Stimulated activated naive CD4-positive, alpha-beta T cell treated with Interleukin-2 at 50 U/mL for 16 hours (primary cell): ENCODE results near the gene CAPZA3.
"Not testable (repeated sequence)": the region's sequence is repeated elsewhere in the genome, so short reads cannot be mapped to it uniquely, and the experiment has no call there.

Experiments
- DNase-seq: peaks from one replicate; lab custom pipeline; 2025; lab: John Stamatoyannopoulos, UW

CAPZA3 gene, protein sequence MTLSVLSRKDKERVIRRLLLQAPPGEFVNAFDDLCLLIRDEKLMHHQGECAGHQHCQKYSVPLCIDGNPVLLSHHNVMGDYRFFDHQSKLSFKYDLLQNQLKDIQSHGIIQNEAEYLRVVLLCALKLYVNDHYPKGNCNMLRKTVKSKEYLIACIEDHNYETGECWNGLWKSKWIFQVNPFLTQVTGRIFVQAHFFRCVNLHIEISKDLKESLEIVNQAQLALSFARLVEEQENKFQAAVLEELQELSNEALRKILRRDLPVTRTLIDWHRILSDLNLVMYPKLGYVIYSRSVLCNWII

DNA sequence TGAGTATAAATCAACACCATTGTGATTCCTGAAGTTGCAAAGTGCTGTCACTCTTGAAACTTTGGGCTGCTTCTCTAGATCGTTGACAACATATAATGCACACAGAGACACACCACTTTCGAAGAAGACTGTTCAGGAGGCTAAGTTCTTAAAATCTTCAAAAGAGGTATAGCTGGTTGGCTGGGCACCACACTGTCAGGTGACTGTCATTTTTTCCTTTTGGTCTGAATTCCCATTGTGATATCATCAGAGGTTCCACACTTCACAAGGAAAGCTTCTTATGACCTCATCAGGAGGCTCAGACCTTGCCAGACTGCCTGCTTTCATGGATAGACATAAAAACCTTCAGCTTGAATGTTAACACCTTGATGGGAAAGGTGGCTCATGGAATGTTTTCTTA is at the start of gene CAPZA3, which contains the start of gene PLCZ1:
Gene CAPZA3, plus strand, starts transcription at position 301 of the 400 bp plus-strand sequence. CDS start 150 bp downstream, outside the sequence.
Gene PLCZ1, minus strand, starts transcription at position 194 of the 400 bp plus-strand sequence. CDS start 641 bp downstream, outside the sequence.
- no peak for DNase-seq

DNA sequence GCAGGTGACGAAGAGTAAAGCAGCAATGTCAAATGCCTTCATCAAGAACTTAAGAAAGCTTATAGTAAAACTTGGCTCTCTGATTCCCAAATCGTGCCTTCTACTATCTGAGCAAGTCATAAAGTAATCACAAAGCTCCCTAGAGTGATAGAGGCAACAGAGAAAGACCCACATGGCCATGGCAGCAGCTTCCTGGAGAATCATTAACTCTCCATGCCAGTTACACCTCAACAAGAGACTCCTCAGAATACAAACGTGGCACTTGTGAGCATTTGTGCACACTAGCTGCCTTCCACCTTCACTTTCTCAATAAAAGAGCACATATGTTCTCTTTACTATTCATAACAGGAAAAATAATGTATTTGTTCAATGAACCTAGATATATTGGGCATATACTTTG is 48.1 kb upstream of the CAPZA3 start:
- DNase-seq: no peak

DNA sequence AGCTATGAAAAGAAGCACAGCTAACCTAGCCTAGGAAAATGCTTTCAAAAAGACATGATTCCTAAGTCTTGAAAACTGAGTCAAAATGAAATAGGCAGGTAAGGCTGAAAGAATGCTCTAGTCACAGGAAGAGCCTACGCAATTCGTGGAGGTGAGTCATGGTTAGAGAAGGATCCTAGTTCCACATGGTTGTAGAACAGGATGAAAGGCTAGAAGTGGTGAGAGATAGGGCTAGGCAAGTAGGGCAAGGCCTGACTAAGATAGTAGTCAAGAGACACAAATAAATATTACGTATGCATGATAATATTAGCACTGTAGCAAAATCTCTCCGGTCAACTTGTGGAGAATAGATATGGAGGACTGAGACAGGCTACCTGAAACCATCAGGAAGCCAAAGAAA is 47.3 kb upstream of the CAPZA3 start:
- no peak for DNase-seq

DNA sequence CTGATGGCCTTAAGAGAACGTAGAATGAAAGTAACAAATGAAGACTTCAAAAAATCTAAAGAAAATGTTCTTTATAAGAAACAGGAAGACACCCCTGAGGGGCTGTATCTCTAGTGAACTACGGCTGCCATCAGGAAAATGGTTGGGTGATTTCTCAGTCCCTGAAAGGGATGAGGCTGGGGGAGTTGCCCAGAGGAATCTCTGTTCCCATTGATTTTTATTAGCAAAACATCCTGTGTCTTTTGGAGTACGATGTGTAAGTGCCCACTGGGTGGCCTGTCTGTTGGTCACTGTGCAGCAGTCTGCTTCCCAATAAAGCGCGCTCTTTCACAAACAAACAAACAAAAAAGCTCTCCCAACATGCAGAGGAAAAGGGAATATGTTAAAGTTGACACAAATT is 43.9 kb upstream of the CAPZA3 start:
- not testable (repeated sequence) for DNase-seq

DNA sequence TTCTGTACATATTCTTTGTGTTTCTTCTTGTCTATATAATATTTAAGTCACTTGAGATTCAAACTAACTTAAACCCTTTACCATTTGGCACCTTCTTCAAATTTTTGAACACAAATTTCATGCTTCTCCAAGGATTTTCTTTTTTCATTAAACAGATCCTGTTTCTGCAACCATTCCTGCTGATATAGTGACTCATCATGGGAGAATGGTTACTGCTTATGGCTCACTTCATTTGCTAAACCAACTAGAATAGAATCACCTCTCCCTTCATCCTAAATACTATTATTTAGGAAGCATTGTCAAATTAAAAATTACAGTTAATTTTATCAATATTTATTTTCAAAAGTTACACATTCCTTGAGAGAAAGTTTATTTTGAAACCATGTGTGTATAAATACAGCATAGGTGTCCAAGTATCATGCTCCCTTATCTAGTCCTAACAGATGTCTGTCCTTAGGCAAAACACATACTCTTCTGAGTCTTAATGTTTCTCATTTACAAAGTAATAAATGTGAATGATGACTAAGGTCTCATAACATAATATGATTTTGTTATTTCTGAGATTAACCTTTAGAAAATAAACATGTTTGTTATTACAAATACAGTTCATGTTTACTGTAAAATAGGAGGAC is 40.8 kb upstream of the CAPZA3 start:
- no peak for DNase-seq

DNA sequence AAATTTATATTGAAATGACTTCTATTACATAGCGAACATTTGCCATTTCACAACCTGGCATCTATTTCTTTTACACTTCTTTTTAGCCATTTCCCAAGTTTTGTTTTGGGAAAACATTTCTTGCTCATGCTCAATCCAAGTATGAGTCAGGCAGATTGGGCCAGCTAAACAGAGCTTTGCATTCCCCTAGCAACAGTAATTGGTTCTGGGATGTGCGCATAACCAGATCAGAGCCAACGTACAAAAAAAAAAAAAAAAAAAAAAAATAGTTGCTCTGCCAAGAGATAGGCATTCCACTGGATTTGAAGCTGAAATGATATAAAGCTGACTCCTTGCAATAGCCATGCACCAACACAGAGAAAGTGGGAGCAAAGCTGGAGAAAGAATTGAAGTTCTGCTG is 37.6 kb upstream of the CAPZA3 start:
- no peak for DNase-seq

DNA sequence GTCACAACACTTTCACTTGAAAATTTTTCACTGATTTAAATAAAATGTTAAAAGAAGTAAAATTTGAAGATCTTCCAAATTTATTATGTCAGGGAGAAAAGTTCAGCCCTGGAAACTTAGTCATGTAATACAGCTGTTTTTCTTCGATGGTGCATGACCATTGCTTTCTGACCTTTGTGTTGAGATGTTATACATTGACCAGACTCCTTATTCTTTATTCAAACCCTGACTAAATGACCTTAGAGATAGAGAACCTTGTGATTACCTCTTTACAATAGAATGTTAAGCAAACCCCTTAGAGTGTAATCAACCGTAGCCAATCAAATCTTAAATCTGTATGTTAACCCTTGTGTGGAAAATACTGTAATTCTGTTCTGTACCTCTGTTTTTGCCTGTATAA is 34.6 kb upstream of the CAPZA3 start:
- DNase-seq: no peak

DNA sequence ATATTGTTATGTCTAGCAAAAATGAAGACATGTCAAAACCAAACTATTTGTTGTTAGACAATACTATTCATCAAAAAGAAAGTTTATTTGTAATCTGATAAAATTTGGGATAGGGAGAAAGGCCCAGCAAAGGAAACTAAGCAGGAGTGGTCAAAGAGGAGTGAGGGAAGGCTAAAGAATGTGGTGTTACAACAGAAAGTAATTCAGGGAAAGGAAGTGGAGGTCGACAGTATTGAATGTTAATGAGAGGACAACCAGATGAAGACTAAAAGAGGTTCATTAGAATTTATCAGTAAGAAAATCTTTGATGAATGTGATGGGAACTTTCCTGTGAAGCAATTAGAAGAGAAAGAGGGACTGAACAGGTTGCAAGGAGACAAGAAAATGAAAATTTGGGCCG is 34.0 kb upstream of the CAPZA3 start:
- no peak for DNase-seq

DNA sequence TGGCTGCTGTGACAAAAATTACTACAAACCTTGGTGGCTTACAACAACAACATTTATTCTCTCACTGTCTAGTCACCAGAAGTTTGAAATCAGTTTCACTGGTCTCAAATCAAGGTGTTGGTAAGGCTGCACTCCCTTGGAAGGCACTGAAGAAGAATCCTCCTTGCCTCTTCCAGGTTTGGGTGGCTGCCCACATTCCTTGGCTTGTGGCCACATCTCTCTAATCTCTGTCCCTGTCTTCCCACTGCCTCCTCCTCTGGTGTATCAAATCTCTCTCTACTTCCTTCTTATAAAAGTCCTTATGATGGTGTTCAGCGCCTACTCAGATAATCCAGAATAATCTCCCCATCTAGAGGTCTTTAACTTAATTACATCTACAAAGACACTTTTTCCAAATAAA is 31.1 kb upstream of the CAPZA3 start:
- DNase-seq: no peak

DNA sequence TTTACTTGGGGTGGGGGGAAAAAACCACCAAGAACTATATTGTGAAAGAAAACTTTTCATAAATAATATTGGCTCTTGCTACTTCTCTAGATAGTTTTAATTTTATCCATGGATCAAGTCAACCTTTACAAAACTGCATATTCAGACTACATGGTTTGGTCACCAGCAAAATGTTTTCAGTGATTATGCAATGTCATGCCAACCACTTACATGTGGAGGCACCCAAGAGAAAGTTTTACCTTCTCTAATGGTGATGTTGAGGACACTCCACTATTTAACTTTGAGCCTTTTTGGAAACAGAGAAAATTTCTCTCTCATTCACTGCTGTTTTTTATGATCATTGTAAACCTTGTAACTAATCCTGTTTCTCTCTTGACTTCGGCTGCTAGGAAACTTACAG is 21.7 kb upstream of the CAPZA3 start:
- no peak for DNase-seq

DNA sequence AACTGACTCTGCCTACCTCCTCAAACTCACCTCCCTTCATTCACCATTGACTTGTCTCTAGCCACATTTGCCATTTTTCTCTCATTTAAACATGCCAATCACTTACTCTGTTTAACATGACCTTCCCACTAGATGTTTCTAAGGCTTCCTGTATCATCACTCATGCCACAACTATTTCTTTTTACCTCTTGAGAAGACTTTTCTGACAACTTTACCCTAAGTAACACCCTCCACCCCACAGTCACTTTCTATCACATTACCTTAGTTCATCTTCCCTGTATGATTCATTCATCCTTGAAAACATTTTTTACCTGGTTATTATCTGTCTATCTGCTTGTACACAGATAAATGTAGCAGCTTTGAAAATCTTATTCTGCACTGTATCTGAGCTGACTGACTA is 19.5 kb upstream of the CAPZA3 start:
- no peak for DNase-seq

DNA sequence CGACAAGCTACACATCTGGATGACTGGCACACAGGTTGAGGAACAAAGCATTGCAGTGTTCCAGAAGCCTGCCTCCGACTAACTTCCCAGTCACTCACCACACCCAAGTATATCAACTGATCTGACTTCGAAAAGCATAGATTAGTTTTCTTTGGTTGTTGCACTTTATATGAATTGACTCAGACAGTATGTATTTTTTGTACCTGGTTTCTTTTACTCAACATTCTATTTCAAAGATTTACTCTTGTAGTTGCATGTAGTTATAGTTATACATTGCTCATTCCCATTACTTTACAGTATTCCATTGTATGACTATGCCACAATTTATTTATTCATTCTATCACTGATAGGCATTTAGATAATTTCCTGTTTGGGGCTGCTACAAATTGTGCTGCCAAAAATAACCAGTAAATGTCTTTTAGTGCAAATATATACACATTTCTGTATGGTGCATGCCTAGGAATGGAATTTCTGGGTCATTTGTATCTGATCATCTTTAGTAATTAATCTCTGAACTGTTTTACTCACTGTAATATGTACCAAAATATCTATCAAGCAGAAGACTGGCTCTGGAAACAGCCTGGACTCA is 17.9 kb upstream of the CAPZA3 start:
- no peak for DNase-seq

DNA sequence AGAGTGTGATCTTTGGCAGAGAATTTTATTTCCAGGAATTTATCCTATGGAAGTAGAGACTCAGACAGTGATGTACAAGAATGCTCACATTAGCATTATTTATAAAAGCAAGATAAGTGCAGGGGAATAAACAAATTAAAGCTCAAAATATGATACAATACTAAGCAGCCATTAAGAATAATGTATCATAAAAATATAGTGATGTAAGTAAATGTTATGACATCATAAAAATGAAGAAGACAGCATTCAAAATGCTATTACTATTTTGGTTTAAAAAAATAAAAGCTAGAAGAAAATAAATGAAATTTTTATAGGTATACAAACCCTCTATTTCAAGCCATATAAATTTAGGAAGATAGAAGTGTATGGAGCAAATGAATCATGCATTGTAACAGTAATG is 17.2 kb upstream of the CAPZA3 start:
- DNase-seq: no peak

DNA sequence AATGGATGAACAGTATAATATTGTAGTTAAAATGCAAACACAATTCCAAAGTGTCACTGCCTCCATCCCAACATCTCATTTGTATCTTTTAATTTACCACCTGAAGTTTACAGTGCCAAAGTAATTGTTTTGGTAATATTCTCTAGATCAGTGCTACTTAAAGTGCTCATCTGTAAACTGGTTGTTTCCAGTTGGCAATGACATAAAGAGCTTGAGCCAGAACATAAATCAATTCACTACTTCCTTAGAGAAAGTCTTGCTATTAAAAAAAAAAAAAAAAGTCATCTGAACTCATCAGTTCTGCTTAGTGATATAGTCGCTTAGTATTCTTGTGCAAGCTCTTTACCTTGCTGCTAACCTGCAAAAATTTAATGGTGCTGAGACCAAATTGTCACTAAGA is 16.5 kb upstream of the CAPZA3 start:
- no peak for DNase-seq

DNA sequence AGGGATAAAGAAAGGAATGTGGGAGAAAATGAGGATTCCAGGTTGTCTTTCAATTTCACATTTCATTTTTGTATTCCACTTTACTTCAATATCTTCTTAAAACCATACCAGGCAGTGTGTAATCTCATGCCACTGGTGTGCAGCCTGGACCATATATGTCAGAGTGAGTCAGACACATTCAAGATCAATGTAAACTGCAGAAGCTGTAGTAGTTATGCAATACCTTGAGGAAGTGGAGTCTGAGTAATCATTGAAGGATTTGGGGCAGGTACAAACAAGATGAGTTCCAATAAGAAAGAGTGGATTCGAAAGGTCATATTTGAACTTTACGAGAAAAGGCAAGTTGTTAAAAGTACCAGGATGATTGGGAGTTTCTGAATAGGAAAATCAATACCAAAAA is 14.2 kb upstream of the CAPZA3 start:
- DNase-seq: no peak

DNA sequence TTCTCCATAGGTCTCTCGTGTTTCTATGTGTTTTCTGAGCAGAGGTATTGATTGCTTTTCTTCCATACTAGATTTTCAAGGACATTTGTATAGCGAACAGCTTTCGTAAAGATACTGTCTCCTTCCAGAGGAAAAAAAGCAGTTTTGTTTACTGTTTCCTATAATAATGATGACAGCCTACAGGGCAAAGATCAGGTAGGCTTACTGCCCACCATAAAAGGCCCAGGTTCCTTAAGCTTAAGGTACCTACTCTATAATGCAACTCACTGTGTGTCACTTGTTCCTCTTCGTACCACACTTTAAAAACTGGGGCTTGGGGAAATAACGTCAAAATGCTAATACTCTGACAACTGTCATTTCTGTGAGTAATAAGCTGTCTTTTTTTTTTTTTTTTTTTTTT is 6.8 kb upstream of the CAPZA3 start:
- DNase-seq: no peak

DNA sequence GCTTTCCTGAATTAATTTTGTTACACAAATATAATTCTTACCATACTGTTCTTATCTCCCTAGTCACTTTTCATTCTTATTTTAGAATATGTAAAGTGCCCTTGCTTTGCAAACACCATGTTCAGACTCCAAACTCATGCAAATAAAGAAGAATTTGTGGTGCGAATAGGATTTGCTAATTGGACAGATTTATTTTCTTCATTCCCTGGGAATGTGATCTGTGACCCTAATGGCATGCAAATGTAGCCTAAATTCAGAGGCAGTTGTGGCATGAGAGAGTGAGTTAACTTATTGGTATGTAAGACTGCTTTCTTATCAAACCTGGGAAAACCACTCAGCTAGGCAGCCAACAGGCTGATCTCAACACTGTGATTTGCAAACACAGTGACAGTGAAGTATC is 10.0 kb downstream of the CAPZA3 start:
- DNase-seq: no peak

DNA sequence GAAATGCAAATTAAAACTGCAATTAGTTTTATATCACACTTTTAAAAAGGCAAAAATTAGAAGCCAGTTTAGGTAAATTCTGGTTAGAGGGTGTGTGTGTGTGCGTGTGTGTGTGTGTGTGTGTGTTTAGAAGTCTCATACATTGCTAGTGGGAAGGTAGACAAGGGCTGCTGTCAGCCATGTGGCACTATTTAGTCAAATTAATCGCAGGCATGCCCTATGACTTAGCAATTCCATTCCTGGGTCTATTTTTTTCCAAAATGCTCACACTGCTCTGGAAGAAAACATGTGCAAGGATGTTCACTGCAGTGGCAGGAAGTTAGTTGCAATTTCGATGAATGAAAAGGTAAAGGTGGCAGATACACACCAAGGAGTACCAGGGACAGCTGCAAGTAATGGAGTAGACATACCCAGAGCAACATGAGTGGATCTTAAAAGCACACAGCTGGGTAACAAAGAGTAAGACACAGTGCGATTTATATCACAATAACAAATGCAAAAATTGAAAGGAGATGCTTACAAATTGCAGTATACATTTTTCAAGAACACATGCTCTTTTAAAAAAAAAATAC is 11.6 kb downstream of the CAPZA3 start:
- DNase-seq: no peak

DNA sequence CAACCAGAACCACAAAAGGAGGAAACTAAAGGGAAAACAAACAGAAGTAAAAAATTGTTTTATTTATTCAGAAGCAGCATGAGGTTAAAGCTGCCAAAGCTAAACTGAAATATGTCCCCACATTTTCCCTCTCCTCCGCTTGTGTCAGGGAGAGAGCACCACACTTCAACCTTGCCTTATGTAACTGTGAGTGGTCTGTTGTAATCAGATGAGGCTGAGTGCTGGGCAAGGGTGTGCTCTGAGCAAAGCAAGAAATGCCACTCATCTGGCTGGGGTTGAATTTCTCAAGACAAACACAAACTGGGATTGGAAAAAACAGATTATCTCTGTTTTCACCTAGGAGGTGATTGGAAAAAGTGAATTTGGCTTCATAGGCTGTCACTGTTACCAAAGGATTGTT is 12.2 kb downstream of the CAPZA3 start:
- DNase-seq: no peak

DNA sequence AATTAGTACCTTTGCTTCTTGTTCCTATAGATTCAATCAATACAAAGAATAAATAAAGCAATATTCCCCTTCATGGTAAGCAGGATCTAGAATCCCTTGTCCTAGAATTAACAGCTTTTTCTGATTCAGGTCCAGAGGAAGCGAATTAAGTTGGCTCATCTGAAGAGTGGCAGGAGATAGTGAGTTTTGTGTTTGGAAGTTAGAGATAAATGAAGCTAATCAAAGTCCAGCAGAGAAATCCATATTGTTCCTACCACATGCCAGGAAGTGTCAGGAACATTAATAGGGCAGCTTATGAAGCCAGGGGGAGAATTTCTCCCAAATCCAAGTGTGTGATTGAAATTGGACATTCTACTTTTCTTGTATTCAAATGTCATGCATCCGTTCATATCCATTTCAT is 13.9 kb downstream of the CAPZA3 start:
- no peak for DNase-seq

DNA sequence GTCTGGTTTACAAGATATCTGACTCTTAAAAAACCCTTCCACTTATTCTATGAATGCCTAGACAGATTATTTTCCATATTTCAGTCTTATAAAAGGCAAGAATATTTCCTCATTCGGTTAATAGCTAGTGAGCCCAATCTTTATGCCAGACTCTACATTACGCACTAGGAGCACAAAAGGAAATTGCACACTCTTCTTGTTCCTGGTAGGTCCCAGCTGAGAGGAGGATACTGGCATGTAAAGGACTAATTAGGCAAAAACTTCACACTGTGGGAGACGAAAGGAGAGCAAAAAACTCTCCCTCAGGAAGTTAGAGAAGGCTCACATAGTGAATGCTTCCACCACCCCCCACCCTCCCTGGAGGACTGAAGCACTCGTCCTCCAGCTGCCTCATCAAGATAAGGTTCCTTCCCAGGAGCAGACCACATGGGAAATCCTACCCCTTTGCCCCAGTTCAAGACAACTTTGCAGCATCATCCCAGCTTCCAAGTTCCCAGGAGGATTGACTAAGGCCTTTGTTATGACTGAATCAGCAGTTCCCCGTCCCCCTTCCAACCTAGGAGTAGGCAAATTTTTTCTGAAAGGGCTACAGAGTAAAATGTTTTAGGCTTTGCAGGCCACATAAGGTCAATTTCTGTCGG is 14.5 kb downstream of the CAPZA3 start:
- DNase-seq: no peak

DNA sequence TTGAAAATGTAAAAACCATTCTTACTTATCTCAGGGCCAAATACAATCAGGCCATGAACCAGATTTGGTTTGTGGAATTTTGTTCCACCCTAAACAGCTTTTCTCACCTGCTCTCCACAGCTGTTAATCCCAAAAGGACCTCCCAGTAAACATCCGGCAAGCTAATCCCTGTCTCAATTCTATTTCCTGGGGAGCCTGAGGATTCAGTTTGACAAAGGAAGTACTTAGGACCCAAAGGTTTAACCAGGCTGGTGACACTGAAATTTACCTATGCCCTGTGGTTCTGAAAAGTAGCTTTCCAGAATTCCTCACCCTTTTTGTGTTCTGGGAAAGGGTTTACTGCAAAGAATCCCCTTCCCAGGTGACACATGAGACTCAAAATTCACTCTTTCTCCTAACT is 15.0 kb downstream of the CAPZA3 start:
- DNase-seq: no peak
